Measurements from ENCODE around the gene CAPN15. TPM values are rescaled to one million over a fixed set of nuclear protein-coding genes. Genes with fewer than 3 reads are reported as not detected.

CAPN15 gene
- total RNA-seq, 1 donor from 2014 or later = 60.3 TPM

- DNase-seq (ENCODE audit: low read depth, low spot score) = no peak
- peaks cover 7% of the 10 kb centered on the region for H3K4me1 Mint-ChIP-seq
- no peak for TF ChIP-seq CTCF (conservative IDR thresholded peaks at IDR 0.05)
- no peaks in the 10 kb centered on the region for H3K27me3 Mint-ChIP-seq (ENCODE audit: low read depth)
- no peak overlapping the region for H3K27ac Mint-ChIP-seq (ENCODE audit: unreplicated experiment)
- H3K4me3 Mint-ChIP-seq = no peak overlapping the region
- no peaks in the 10 kb centered on the region for H3K9me3 Mint-ChIP-seq
- H3K36me3 Mint-ChIP-seq (ENCODE audit: low read depth) = peaks cover 5% of the 10 kb centered on the region
Measured at GRCh38 chr16:520847-521246, 6.7 kb upstream of the CAPN15 start.

GRCh38 chr16:521381-522210 lies 5.9 kb upstream of the CAPN15 start:
- no peak for DNase-seq (ENCODE audit: low read depth, low spot score)
- peaks cover 12% of the 10 kb centered on the region for H3K4me1 Mint-ChIP-seq
- H3K9me3 Mint-ChIP-seq = no peaks in the 10 kb centered on the region
- H3K27me3 Mint-ChIP-seq (ENCODE audit: low read depth) = peaks cover 2% of the 10 kb centered on the region
- H3K4me3 Mint-ChIP-seq = no peak overlapping the region
- peaks cover 3% of the 10 kb centered on the region for H3K36me3 Mint-ChIP-seq (ENCODE audit: low read depth)
- no peak for TF ChIP-seq CTCF (conservative IDR thresholded peaks at IDR 0.05)
- no peak overlapping the region for H3K27ac Mint-ChIP-seq (ENCODE audit: unreplicated experiment)

GRCh38 chr16:522320-523096 lies 5.0 kb upstream of the CAPN15 start:
- no peak for TF ChIP-seq CTCF (conservative IDR thresholded peaks at IDR 0.05)
- DNase-seq (ENCODE audit: low read depth, low spot score) = no peak
- no peak overlapping the region for H3K27ac Mint-ChIP-seq (ENCODE audit: unreplicated experiment)
- no peaks in the 10 kb centered on the region for H3K9me3 Mint-ChIP-seq
- peaks cover 3% of the 10 kb centered on the region for H3K36me3 Mint-ChIP-seq (ENCODE audit: low read depth)
- H3K4me1 Mint-ChIP-seq = peaks cover 14% of the 10 kb centered on the region
- H3K4me3 Mint-ChIP-seq = peak overlapping the region; percentile 81
- H3K27me3 Mint-ChIP-seq (ENCODE audit: low read depth) = peaks cover 4% of the 10 kb centered on the region

DNA sequence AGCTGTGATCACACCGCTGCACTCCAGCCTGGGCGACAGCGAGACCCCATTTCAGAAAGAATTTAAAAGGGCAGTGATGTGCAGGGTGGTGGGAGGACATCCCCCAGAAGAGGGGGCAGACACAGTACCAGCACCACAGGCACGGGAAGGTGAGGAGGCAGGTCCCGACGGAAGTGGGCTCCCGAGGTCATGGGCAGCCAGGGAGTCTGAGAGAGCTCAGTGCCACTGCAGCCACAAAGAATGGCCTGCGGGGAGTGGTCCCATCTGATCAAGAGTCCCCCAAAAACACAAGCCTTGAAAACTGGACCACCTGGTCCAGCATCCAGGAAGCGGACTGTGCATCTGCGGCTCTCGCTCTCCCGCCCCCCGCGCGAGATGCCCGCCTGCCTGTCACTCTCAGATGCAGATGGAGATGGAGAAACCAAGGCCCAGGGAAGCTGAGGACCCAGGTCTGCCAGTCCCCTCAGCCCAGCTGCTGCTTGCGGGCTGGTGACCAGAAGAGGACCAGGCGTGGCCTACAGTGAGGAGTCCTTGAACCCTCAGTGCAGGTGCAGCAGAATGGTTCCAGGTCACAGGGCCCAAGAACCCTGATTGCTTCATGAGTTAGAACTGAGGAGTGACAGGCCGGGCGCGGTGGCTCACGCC lies 4.3 kb upstream of the CAPN15 start:
- Mint-ChIP-seq H3K36me3 (ENCODE audit: low read depth) (peaks cover 3% of the 10 kb centered on the region), H3K4me1 (peaks cover 14% of the 10 kb centered on the region), H3K9me3 (no peaks in the 10 kb centered on the region), H3K4me3 (peak overlapping the region; percentile 81), H3K27me3 (ENCODE audit: low read depth) (peaks cover 4% of the 10 kb centered on the region), H3K27ac (ENCODE audit: unreplicated experiment) (no peak overlapping the region)
- TF ChIP-seq CTCF (conservative IDR thresholded peaks at IDR 0.05) = no peak
- no peak for DNase-seq (ENCODE audit: low read depth, low spot score)

DNA sequence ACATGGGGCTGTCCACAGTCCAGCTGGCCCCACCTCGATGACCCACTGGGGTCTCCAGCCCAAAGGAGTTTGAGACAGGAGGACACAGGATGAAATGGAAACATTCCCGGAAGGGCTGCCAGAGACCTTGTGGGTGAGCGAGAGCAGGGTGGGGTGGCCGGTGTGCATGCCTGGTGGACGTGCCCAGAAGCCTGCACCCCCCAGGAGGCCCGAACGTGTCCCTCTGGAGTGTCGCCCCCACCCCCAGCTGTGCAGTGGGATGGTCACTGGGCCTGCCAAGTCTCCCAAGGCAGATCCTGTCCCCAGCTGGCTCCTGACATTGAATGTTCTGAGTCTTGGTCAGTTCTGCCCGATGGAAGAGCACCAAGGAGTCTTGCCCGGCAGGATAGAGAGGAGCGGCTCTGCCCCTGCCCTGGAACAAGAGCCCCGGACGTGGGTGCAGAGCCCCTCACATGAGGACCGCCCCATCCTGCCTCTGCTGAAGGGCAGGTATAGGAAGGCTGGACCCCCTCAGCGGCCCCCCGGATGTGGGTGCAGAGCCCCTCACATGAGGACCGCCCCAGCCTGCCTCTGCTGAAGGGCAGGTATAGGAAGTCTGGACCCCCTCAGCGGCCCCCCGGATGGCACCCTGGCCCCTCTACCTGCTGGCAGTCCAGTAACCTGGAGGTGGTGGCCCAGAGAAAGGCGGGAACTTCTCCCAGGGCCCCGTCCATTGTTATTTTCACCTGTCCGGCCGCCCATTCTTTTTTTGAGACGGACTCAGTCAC lies 3.1 kb upstream of the CAPN15 start:
- Mint-ChIP-seq H3K4me3 (peak overlapping the region; percentile 94), H3K4me1 (peaks cover 22% of the 10 kb centered on the region), H3K27me3 (ENCODE audit: low read depth) (peaks cover 4% of the 10 kb centered on the region), H3K36me3 (ENCODE audit: low read depth) (peaks cover 3% of the 10 kb centered on the region), H3K27ac (ENCODE audit: unreplicated experiment) (peak overlapping the region; percentile 19), H3K9me3 (no peaks in the 10 kb centered on the region)
- DNase-seq (ENCODE audit: low read depth, low spot score) = no peak
- TF ChIP-seq CTCF (conservative IDR thresholded peaks at IDR 0.05) = no peak

All from neural crest cell (in vitro differentiated cells).